HG03196 (cell line): ENCODE measurements around the gene XIRP1.
A peak's percentile ranks its signal among the peaks of the same experiment; 100 is the strongest.

Source experiments
- ATAC-seq: cut with Tn5 transposase; IDR thresholded peaks from one replicate; pipeline ENCODE4 v1.9.1; 2021; ENCODE audit not compliant: unreplicated experiment

Gene XIRP1

DNA sequence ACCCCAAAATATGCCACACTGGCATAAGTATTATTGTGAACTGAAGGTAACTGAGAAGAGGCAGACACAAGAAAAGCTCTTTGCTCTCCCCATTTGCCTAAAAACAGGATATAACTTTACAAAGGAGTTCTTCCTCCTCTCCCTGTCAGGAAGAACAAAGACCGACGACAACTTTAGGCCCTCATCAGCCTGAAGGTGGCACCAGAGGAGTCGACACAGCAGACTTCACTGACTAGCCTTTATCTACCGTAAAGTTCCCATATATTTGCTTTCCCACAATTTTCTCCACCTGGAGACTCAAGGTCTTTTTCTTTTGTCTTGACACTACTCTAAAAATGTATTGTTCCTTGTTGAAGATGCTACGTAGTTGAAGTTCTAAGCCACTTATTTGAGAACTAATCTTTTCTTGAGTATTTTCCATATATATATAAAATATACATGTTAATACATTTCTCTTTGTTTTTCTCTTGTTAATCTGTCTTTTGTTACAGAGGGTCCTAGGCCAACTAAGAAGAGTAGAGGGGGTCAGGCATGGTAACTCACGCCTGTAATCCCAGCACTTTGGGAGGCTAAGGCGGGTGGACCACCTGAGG lies 16.2 kb upstream of the XIRP1 start:
- ATAC-seq = peak; percentile 55

DNA sequence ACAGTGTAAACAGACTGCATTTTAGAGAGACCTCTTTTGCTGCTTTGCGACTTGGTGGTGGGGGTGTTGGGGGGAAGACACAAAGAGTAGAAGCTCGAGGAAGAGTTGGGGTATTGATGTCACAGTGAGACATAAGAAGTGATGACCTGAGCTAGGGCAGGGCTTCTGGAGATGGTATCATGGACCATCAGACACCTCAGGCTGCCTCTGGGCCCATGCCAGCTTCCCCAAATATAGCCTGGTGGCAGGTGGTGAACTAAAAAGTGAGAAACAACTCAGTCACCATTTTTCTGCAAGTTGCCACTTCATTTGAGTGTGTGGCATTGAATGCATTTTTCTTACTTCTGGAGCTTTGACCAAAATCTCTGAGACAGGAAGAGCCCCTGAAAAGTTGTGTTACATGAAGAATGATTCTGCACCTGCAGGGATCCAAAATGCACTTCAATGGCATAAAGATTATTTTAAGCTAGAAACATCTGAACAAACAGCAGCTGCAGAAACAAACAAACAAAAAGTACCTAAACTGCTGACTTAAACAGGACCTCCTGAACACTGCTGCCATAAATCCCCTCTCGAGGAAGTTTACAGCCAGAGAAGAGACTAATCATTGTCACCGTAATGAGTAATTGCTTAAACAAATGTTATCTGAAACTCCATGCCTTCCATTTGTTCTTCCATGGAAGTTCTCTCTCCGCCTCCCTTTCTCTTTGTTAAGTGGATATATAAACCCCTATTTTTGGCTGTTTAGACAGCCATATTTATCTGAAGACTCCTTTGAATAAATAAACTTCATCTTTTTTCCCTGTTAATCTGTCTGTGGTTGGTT lies 15.2 kb upstream of the XIRP1 start:
- no peak for ATAC-seq

DNA sequence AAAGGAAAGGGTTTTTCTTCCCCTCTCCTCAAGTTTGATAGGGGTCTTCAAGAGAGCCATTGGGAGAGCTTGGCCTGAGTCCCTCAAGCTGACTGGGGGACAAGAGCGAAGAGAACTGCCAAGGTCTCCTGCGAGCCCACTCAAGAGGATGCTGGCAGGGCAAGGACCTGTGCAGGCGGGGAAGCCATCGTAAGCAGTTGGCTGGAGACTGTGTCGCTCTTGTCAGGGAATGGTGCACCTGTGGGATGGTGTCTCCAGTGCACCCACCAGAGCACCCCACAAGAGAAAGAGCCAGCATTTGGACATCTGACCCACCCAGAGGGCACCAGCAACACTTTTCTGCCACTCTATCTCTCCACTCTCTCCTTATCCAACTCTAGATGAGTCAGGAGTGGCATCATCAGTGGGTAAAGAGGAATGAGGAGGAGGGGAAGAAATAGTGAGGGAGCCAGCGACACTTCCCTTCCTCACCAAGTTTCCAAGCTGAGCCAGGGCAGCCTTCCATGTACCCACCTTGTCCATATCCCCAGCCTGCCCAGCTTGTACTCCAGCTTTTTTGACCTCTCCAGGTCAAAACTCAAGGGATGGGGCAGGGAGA lies 13.6 kb upstream of the XIRP1 start:
- no peak for ATAC-seq

DNA sequence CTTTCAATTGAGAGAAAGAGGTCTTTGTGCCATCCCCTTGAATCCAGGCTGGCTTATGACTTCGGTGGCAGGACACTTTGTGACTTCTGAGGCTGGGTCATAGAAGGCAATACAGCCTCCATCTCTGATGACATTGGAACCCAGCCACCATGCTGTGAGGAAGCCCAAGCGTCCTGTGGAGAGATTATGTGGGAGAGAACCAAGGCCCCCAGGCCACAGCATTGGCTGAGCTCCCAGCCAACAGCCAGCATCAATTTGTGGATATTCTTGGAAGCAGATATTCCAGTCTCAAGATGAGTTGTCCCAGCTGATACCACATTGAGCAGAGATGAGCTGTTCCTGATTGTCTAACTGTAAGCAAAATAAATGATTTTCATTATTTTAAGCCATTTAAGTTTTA lies 12.7 kb upstream of the XIRP1 start:
- ATAC-seq = no peak

DNA sequence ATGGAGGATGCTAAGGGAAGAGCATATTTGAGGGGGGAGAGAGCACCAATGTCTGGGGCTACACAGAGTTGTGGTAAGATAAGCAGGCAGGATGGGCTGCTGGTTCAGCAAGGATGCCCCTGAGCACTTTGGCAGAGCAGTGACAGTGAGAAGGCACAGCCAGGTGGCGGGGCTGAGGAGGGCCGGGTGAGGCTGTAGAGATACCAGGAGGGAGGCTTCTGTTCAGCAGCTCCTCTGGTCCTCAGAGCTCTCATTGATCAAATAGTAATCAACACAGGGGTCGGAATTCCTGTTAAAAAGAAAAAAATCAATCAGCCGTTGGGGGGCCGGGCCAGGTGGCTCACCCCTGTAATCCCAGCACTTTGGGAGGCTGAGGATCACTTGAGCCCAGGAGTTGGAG lies 11.5 kb upstream of the XIRP1 start:
- no peak for ATAC-seq

DNA sequence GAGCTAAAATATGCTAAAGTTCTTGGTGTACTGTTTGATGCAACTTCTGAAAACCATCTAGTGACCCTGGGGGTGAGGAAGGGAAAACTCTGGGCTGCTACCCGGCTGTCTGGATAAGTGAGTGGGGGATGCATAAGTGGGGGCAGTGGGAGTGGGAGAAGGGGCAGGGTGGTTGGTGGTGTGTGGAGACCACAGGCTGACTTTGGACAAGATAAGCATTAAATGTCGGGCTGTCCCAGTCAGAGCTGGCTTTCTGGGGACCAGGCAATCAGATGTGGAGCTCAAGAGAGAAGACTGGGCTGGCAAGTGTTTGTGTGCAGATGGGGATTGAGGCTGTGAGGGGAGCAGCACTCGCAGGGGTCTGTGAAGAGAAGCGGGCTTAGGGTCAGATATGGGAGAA lies 11.0 kb upstream of the XIRP1 start:
- ATAC-seq = no peak

DNA sequence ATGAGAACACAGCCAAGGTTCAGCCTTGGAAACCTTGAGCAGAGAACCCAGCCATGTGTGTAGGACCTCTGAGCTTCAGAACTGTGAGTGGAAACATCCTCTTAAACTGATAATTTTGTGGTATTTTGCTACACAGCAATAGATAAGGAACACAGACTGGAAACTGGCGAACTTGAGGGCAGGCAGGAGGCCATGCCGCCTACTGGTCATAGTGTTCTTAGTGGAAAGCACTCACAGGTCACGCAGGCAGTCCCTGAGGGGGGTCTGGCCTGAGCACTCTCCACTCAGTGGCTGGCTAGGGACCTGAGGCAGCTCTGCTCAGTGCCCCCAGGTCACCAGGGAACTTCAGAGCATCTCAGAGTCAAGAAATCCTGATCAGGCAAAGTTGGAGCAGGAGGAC lies 9.7 kb upstream of the XIRP1 start:
- ATAC-seq = no peak

DNA sequence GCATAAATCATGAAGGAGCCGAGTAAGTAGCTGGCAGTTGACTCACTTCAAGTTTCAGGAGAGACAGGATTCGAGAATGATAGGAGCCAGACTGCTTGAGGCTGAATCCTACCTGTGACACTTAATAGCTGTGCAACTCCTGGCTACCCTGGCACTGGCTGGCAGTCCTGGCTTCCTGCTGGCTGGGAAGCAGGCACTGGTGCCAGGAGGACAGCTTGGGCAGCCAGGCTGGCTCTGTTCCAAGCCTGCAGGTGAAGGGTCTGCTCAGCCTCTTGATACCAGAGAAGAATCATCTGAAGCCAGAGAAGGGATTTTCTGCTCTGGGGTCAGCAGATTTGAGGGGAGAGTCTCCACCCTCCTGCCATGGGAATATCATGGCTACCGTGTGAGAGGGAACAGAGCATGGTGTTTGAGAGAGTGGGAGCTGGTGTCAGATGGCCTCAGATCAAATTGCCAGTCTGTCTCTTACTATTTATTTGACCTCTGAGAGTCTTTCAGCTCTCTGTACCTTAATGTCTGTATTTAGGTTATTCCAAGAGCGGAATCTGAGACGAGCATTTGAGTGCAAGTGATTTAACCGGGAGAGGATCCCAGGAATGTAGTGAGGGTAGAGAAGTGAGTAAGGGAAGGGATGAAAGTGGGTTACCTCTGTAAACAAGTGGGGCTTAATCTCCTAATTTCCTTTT lies 4.4 kb upstream of the XIRP1 start:
- no peak for ATAC-seq

DNA sequence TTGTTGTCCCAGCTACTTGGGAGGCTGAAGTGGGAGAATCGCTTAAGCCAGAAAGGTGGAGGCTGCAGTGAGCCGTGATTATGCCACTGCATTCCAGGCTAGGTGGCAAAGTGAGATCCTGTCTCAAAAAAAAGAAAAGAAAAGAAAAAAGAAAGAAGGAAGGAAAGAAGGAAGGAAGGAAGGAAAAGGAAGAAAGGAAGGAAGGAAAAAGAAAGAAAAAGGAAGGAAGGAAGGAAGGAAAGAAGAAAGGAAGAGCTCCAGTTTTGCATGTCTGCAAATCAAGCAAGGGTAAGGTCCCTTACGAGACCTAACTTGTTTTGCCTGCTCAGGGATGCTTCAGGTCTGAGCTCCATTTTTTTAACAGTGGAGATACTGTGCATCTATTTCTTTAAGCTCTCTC lies 3.6 kb upstream of the XIRP1 start:
- no peak for ATAC-seq

DNA sequence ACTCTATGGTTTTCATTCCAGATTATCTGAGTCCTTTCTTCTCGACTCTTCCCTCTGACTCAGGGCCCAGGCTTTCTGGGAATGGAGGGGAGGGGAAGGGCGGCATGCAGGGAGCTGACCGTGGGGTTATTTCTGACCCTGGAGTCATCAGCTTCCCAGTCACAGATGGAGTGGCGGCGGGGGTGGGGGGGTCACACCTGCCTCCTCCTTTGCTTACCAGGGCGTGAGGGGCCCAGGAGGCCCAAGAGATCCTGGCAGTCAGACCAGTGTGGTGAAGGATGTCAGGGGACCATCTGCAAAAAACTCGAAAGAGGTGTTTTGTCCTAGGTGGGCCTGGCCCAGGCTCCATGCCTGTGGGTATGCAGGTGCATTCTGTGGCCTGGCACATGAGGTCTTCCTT lies 996 bp upstream of the XIRP1 start:
- no peak for ATAC-seq

DNA sequence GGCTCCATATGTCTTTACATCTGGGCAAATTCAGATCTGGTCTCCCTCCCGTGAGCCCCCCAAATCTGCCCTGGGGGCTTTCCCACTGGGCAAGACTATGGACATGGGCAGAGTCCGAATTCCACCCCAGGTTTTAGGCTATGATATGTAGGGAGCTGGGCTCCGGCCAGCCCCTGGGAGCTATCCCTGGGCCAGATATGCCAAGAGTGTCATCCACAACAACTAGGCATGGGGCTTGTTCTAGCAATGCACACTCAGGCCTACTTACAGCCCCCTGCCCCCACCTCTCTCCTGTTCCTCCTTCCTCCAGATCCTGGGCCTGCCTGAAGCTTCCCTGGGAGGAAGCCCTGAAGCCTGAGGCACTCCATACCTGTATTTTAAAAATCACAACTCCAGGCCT lies 622 bp downstream of the XIRP1 start:
- ATAC-seq = no peak

DNA sequence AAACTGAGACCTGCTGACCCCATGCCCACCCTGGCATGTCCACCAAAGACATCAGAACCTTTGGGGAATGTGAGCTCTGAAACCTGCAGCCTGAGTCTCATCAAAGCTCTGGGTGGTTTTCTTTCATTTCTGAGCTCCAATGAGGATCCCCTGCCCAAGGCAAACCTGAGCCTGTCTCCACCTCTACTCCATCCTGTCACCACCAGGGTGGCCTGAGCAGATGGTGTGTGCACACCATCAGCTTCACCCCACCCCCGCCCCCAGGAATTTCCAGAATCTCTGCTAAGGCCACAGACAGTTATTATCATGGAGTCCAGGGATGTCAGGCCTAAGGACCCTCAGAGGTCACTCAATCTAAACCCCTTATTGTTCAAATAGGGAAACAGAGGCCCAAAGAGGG lies 1.3 kb downstream of the XIRP1 start:
- ATAC-seq = no peak

DNA sequence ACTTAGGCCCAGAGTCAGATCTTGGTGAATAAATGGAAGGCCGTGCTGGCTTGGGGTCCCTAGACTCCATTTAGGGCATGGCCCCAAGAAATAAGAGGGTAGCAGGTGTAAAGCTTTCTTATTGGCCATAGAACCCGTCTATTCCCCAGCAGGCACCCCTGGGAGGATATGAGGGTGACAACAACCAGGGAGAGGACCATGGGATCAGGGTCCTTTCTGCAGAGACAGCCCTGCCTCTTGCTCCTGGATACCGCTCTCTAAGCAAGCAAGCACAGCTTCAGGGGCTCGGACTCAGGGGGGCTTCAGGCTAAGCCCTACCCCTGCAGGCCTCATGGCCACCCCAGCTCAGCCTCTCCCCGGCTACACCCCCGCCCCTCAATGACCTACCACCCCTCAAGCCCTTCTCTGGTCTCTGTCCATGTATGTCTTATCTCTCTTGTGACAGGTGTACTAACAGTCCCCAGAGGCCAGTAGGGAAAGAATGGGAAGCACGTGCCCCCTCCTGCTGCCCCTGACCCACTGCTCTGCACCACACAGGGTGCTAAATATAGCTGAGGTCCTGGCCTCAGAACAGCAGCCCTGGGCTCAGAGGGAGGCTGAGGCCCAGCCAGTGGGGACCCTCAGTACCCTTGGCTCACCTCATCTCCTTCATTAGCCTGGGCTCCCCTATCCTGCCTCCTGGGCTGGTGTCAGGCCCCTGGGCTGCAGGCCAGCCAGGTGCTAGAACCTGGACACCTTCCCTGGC lies 1.9 kb downstream of the XIRP1 start:
- ATAC-seq = no peak

DNA sequence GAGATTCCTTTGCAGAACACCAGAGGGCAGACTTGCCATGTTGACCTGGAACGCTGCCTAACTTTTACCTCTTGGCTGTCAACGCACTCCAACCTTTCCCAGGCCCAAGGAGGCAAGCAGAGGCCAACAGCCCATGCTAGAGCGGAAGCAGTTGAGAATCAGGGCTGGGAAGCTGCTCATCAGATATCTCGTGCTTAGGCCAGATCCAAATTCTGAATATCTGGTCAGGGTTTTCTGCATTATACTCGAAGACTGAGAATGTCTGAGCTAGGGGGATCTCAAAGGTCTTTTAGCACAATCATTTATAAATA lies 2.5 kb downstream of the XIRP1 start:
- ATAC-seq = no peak

DNA sequence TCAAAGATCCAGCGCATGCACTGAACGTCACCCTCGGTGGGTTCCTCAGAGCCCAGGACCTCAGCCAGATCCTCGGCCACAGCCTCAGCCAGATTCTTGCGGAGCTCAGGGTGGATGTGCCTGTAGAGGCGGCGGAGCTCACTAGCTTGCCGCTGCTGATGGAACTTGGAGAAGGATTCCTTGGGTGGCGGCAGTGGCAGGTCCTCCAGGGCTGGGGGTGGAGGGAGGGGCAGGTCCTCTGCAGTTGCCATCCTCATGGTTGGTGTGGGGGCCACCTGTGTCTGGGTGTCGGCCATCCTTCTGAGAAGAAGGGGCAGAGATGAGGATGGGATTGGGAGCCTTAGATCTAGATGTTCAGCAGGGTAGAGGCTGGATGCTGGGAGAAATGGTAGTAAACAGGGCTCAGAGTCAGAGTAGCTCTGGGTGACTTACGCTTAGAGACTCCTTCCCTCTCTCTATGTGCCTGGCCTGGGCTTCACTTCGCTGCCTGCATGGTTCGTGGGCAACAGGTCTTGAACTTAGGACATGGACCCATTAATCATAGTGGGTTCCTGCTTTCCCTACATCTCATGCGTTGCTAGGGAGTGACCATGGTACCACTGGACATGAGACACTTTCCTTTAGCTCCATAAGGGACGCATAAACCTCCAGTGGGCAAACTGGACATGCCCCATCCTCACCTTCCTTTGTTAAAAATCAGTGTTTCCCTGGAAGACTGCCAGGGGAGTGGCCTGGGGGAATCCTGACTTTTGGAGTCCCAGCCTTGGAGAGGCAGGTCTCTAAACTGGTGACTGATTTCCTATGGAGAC lies 3.0 kb downstream of the XIRP1 start:
- ATAC-seq = no peak

DNA sequence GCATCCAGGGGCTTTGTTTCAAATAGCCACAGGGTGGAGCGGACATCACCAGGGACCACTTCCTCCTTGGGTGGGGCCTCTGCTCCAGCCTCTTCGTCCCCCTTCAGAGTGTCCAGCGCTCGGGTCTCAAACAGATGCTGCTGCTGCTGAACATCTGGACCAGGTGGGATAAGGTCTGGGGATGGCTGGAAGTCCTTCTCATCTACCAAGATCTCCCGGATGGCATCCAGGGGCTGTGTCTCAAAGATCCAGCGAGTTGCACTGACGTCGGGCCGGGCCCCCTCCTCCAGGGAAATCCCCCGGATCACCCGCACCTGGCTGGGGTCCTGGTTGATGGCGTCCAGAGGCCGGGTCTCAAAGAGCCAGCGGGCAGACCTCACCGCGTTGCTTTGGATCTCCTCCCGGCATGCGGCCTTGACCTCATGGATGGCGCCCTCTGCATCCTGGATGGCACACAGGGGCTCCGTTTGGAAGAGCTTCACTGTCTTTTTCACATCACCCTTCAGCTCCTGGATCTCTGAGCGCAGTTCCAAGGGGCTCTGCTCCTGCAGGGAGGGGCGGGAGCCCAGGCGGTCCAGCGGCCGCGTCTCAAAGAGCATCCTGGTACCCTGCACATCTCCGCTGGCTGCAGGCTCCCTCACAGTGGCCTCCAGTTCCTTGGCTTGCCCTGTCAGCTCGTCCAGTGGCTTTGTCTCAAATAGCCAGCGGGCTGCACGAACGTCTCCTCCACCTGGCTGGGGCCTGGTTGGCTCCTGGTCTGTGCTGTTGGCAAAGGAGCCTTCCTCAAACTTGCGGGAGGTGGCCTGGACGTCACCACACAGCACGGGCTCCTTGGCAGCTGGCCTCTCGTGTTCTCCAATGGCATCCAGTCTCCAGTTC lies 3.9 kb downstream of the XIRP1 start:
- ATAC-seq = no peak

DNA sequence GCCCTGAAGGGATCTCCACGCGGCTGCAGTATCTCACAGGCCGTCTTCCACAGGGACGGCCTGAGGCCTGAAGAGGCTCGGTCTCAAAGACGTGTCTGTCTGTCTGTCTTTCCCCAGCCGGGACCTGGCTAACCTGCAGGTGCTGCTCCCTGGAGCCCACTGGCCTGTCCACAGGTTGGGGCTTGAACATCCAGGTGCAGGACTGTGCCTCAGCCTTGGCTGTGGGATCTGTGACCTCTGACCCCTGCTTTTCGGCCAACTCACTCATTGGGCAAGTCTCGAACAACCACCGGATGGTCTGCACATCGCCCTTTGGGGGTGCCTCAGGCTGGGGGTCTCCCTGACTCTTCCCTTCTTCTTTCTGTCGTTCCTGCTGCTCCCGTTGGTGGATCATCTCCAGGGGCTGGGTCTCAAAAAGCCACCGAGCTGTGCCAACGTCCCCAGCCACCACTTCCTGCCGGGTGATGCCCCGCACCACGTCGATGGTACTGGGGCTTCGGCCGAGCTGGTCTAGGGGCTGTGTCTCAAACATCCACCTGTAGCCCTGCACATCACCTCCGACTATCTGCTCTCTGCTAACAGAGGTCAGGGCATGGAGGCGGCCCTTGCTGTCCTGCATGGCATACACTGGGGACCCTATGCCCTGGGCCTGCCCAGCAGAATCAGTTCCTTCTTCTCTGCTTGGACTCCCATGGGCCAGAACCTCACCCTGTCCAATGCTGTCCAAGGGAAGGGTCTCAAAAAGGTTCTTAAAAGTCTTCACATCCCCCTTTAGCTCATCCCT lies 4.8 kb downstream of the XIRP1 start:
- no peak for ATAC-seq

DNA sequence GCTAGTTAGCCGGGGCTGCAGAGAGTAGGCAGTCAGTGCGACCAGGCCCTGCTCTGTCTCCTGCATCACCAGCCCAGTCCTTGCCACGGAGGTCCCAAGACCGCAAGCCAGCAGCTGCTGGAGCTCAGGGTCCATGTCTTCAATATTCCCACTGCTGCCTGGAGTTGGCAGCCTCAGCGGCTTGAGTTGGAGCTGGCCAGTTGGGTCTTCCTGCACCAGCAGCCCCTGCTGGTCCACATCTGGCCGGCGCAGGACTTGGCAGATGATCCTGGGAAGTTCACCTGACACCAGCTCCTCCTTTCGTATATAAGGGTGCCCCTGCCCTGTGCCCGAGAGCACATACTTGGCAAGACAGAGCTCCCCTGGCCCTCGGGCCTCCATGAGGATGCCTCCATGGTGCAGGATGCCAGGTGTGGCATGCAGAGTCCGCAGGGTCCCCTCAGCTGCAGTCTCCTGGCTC lies 5.7 kb downstream of the XIRP1 start:
- ATAC-seq = no peak
